T-helper 2 cell (primary cell): ENCODE measurements around the gene PIK3CB.
"Not testable (repeated sequence)": the region's sequence is repeated elsewhere in the genome, so short reads cannot be mapped to it uniquely, and the experiment has no call there.

Experiments
- DNase-seq, 5 experiments: peaks; one replicate each; pipeline versions ENCODE4 v3.0.0 to v3.0.0-alpha.2; 2012 to 2022

Gene PIK3CB

GRCh38 chr3:138802223-138802622 is 32.5 kb downstream of the PIK3CB start:
- not testable (repeated sequence) for DNase-seq

- no peak for DNase-seq
These were observed 32.9 kb downstream of the PIK3CB start for GRCh38 chr3:138801792-138802191.

- no peak for DNase-seq
These were observed 34.5 kb downstream of the PIK3CB start for GRCh38 chr3:138800248-138800647.

GRCh38 chr3:138799822-138800221 is 34.9 kb downstream of the PIK3CB start:
- no peak for DNase-seq

- peak in 1 of 5 experiments; percentile 68 for DNase-seq
These were observed 37.2 kb downstream of the PIK3CB start for GRCh38 chr3:138797508-138798038.

GRCh38 chr3:138796761-138797160 is 38.0 kb downstream of the PIK3CB start:
- no peak for DNase-seq

- peak in 1 of 5 experiments; percentile 26 for DNase-seq
These were observed 47.9 kb downstream of the PIK3CB start for GRCh38 chr3:138786788-138787271.

GRCh38 chr3:138785951-138786350 is 48.8 kb downstream of the PIK3CB start:
- no peak for DNase-seq

GRCh38 chr3:138785362-138785857 is 49.3 kb downstream of the PIK3CB start:
- not testable (repeated sequence) for DNase-seq

- no peak for DNase-seq
These were observed 52.0 kb downstream of the PIK3CB start for GRCh38 chr3:138782755-138783154.

GRCh38 chr3:138781012-138781470 is 53.7 kb downstream of the PIK3CB start:
- DNase-seq, result peak in 3 of 5 experiments; percentile 40 to 95 (median 83)

GRCh38 chr3:138778643-138779042 is 56.1 kb downstream of the PIK3CB start:
- no peak for DNase-seq

GRCh38 chr3:138776961-138777360 is 57.8 kb downstream of the PIK3CB start:
- no peak for DNase-seq

- no peak for DNase-seq
These were observed 59.5 kb downstream of the PIK3CB start for GRCh38 chr3:138775254-138775595.

GRCh38 chr3:138774529-138775253 is 60.0 kb downstream of the PIK3CB start:
- DNase-seq, result peak in 1 of 5 experiments; percentile 59

- no peak for DNase-seq
These were observed 63.1 kb downstream of the PIK3CB start for GRCh38 chr3:138771585-138771984.

- no peak for DNase-seq
These were observed 65.1 kb downstream of the PIK3CB start for GRCh38 chr3:138769616-138770015.

GRCh38 chr3:138768946-138769345 is 65.8 kb downstream of the PIK3CB start:
- no peak for DNase-seq

GRCh38 chr3:138768125-138768524 is 66.6 kb downstream of the PIK3CB start:
- DNase-seq, result peak in 1 of 5 experiments; percentile 59

GRCh38 chr3:138767498-138768104 is 67.1 kb downstream of the PIK3CB start:
- DNase-seq, result no peak

GRCh38 chr3:138761002-138761401 is 73.7 kb downstream of the PIK3CB start:
- peak in 1 of 5 experiments; percentile 73 for DNase-seq

GRCh38 chr3:138748190-138748589 is 86.5 kb downstream of the PIK3CB start:
- DNase-seq, result no peak

- DNase-seq, result no peak
These were observed 87.5 kb downstream of the PIK3CB start for GRCh38 chr3:138747225-138747624.

- peak in 1 of 5 experiments; percentile 46 for DNase-seq
These were observed 94.7 kb downstream of the PIK3CB start for GRCh38 chr3:138740072-138740471.
